Mucosa of stomach (tissue), 1 donor: Measurements from ENCODE around the gene SERPINE1.
"Not testable (repeated sequence)": the region's sequence is repeated elsewhere in the genome, so short reads cannot be mapped to it uniquely, and the experiment has no call there.

Experiments
- H3K27me3 ChIP-seq: one replicate; pipeline ENCODE4 v1.7.0; 2013; ENCODE audit warnings: mild to moderate bottlenecking, low read length; ENCODE audit not compliant: control insufficient read depth, insufficient read depth
- H3K36me3 ChIP-seq: one replicate; pipeline ENCODE4 v1.7.0; 2013; ENCODE audit warnings: low read length; ENCODE audit not compliant: control insufficient read depth, insufficient read depth
- H3K4me1 ChIP-seq: one replicate; pipeline ENCODE4 v1.7.0; 2013; ENCODE audit warnings: mild to moderate bottlenecking, low read length; ENCODE audit not compliant: control insufficient read depth, insufficient read depth
- H3K4me3 ChIP-seq: one replicate; pipeline ENCODE4 v1.7.0; 2013; ENCODE audit warnings: low read length
- H3K9ac ChIP-seq: one replicate; pipeline ENCODE4 v1.7.0; 2013; ENCODE audit warnings: mild to moderate bottlenecking, low read length, moderate library complexity
- H3K9me3 ChIP-seq: one replicate; pipeline ENCODE4 v1.7.0; 2013; ENCODE audit warnings: mild to moderate bottlenecking, low read length, moderate library complexity; ENCODE audit not compliant: control insufficient read depth
- donor health status: Pancreatic carcinoma.

Gene SERPINE1

DNA sequence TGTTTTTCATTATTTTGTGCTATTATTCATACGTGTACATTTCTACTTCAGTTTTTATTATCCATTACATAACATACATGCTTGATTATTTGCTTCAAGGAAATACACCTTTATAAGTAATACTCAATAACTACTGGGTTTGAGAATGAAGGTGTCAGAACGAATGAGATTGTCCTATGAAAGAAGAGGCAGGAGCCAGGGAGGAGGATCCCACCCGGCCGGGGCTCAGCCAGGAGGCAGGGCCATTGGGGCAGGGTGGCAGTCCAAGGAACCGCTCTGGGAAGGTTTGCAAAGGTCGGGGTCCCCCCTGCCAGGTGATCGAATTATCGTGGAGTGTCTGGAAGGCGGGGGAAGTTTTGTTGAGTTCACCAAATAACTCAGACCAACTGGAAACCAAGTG, 32.5 kb upstream of the SERPINE1 start:
- Histone ChIP-seq H3K9me3 (no peaks in the 10 kb centered on the region), H3K27me3 (peaks cover 3% of the 10 kb centered on the region), H3K4me3 (no peak overlapping the region)

DNA sequence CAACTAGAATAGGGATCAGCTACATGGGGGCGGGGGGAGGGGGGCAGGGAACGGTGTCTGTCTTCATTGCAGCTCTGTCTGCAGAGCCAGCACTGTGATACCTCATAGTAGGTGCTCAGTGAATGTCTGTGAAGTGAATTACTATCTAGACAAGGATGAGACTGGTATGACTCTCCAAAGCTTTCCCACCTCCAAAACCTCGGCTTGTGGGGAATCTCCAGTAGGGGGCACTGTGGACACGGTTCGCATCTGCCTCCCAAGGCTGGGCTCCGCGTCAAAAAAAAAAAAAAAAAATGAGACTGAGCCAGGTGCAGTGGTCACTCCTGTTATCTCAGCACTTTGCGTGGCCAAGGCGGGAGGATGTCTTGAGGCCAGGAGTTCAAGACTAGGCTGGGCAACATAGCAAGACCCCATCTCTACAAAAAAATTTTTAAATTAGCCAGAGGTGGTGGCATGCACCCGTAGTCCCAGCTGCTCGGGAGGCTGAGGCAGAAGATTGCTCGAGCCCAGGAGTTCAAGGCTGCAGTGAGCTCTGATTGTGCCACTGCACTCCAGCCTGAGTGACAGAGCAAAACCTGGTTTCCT, 32.0 kb upstream of the SERPINE1 start:
- Histone ChIP-seq H3K27me3 (peaks cover 4% of the 10 kb centered on the region), H3K9ac (no peak overlapping the region)

More for the DNA sequence above, 32.5 kb upstream of the SERPINE1 start:
- H3K4me1 ChIP-seq = peaks cover 10% of the 10 kb centered on the region
- H3K9ac ChIP-seq = no peak overlapping the region
- no peaks in the 10 kb centered on the region for H3K36me3 ChIP-seq

DNA sequence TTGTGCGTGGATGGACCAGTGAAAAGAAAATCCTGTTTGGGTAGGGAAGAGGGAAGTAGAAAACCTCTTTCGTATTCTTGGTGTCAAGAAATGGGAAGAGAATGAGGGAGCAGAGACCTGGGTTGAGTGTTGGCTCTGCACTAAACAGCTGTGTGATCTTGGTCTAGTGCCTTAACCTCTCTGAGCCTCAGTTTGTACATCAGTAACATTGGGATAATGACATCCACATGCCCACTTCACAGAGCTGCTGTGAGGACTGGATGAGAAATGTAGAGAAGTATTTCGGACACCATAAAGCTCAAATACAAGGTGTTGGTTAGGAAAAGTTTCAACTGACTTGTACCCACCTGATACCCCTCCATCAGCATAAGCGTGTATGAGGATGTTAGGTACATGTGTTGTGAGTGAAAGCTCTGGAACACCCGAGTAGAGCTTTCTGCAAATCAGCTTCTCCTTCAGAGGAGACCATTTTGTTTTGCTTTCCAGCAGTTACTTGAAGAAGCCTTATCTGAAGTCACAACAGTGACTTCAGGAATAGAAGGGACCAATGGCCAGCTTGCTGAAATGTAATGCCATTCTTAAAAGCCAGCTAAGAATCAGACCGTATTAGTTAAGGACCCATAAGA, 30.5 kb upstream of the SERPINE1 start:
- Histone ChIP-seq H3K36me3 (no peaks in the 10 kb centered on the region), H3K27me3 (peaks cover 4% of the 10 kb centered on the region), H3K4me1 (peaks cover 21% of the 10 kb centered on the region), H3K4me3 (no peak overlapping the region), H3K9me3 (no peaks in the 10 kb centered on the region), H3K9ac (no peak overlapping the region)

More for the DNA sequence above, 32.0 kb upstream of the SERPINE1 start:
- no peaks in the 10 kb centered on the region for H3K36me3 ChIP-seq
- peaks cover 14% of the 10 kb centered on the region for H3K4me1 ChIP-seq
- H3K4me3 ChIP-seq = no peak overlapping the region
- H3K9me3 ChIP-seq = no peaks in the 10 kb centered on the region

DNA sequence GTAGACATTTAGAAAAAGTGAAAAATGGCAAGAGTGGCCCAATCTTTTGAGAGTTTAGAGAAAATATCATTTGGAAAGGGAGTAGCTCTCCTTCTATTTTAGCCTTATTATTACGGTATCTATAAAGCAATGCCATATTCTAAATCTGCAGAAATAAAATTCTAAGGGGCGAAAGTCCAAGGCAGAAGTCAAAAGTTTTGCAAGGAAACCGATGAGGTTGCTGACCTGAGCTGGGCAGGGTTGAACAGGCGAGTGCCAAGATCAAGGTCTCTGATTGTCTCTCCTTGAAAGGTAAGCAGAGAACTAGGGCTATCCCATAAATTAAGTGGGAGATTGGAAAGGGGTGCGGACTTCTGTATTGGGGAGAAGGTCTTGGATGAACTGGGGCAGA, 30.0 kb upstream of the SERPINE1 start:
- Histone ChIP-seq H3K4me3 (no peak overlapping the region), H3K9ac (no peak overlapping the region)

DNA sequence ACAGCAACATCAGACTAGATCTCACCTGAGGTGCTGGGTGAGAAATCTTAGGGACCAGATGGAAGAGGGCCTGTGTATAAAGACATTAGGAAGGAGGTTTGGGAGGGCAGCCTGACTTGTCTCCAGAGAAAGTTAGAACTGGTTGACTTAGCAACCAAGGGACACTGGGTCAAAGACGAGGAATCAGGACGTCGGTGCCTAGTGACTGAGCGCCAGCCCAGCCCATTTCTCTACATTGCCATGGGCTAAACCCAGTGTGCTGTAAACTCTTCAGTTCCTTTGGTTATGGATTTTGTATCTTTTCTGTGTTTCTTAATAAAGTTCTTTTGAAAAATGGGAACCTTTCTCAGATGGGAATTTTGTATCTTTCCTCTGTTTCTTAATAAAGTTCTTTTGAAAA, 29.3 kb upstream of the SERPINE1 start:
- Histone ChIP-seq H3K4me3 (no peak overlapping the region), H3K4me1 (peaks cover 23% of the 10 kb centered on the region), H3K9me3 (no peaks in the 10 kb centered on the region), H3K36me3 (no peaks in the 10 kb centered on the region), H3K9ac (no peak overlapping the region), H3K27me3 (peaks cover 4% of the 10 kb centered on the region)

More for the DNA sequence above, 30.0 kb upstream of the SERPINE1 start:
- H3K4me1 ChIP-seq = peaks cover 21% of the 10 kb centered on the region
- H3K36me3 ChIP-seq = no peaks in the 10 kb centered on the region
- peaks cover 4% of the 10 kb centered on the region for H3K27me3 ChIP-seq
- H3K9me3 ChIP-seq = no peaks in the 10 kb centered on the region

DNA sequence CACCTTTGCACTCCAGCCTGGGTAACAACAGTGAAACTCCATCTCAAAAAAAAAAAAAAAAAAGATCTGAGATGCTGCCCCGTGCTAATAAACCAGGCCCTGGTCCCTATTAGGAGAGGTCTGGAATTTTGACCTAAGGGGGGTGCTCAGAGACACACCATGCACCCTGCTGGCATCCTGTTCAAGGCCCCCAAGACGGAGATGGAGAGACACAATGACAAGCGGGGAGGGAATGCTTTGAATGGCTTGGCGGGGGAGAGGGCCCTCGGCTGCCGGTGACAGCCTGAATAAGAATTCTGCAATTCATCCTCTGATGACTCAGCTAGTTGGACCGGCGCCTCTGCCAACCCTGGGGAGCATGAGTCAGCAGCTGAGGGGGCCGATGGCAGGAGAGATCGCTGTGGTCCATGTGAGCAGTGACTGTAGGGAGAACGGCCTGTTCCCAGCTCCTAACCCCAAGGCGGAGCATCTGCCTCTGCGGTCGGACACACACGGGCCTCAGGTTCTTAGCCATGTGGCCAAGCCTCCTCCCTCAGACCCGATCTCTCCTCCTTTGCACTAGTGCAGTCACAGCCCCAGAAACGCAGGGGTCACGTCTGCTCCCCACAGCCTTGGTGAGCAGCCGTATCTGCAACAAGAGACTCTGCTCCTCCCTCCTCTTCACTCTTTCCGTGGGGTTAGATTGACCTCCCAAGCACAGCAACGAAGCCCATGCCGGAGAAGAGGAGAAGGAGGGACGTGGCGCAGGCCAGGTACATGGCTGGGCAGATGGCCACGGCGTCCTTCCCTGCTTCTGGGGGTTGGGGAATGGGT, 26.7 kb upstream of the SERPINE1 start:
- H3K4me1 ChIP-seq = peaks cover 33% of the 10 kb centered on the region
- H3K4me3 ChIP-seq = no peak overlapping the region
- H3K36me3 ChIP-seq = no peaks in the 10 kb centered on the region
- H3K27me3 ChIP-seq = peaks cover 4% of the 10 kb centered on the region
- no peaks in the 10 kb centered on the region for H3K9me3 ChIP-seq
- H3K9ac ChIP-seq = no peak overlapping the region

DNA sequence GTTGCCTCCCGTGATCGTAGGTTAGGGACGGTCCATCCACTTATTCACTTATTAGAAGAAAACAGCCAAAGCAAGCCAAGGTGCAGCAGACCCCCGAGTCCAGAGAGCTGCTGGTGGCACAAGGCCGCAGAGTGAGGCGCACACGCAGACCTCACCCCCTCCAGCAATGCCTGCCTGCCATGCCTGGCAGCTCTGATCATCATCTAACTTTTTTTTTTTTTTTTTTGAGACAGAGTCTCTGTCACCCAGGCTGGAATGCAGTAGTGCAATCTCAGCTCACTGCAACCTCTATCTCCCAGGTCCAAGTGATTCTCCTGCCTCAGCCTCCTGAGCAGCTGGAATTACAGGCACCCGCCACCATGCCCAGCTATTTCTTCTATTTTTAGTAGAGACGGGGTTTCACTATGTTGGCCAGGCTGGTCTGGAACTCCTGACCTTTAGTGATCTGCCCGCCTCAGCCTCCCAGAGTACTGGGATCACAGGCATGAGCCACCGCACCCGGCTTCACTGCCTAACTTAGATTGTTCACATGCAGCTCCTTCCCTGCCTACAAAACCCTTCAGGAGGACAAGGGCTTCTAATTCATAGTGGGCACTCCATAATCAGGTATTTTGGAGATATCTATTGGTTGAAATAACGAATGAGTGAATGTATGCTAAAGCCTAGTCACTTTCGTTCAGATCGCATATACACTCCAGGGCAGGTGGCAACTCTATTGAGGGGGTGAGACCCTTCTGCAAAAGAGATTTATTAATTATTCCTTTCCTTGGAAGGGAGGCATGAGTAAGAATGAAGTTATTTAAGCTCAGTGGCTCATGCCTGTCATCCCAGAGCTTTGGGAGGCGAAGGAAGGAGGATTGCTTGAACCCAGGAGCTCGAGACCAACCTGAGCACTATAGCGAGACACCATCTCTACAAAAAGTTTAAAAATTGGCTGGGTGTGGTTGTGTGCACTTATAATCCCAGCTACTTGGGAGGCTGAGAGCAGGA, 25.8 kb upstream of the SERPINE1 start:
- Histone ChIP-seq H3K27me3 (peaks cover 4% of the 10 kb centered on the region), H3K4me3 (no peak overlapping the region), H3K9ac (no peak overlapping the region), H3K36me3 (no peaks in the 10 kb centered on the region), H3K4me1 (peaks cover 33% of the 10 kb centered on the region), H3K9me3 (no peaks in the 10 kb centered on the region)

DNA sequence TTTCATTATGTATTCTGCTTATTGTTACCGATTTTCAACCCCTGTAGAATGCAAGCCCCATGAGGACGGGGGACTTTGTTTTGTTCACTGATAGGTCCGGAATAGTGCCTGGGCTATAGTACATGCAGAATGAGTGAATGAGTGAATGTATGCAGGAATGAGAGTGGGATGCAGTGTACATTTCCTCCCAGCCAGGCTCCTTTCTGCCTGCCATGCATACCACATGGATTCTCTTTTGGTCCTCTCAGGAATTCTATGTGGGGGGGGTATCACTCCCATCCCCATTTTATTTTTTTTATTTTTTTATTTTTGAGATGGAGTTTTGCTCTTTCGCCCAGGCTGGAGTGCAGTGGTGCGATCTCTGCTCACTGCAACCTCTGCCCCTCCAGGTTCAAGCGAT, 24.9 kb upstream of the SERPINE1 start:
- Histone ChIP-seq H3K9ac (no peak overlapping the region), H3K27me3 (peaks cover 4% of the 10 kb centered on the region), H3K36me3 (no peaks in the 10 kb centered on the region), H3K9me3 (no peaks in the 10 kb centered on the region), H3K4me3 (no peak overlapping the region), H3K4me1 (peaks cover 33% of the 10 kb centered on the region)

DNA sequence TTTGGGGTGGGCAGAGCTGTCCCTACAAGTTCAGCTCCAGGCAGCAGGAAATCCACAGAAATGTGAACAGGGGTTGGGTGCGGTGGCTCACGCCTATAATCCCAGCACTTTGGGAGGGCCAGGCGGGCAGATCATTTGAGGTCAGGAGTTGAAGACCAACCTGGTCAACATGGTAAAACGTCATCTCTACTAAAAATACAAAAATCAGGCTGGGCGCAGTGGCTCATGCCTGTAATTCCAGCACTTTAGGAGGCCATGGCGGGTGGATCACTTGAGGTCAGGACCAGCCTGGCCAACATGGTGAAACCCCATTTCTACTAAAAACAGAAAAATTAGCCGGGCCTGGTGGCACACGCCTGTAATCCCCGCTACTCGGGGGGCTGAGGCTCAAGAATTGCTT, 23.2 kb upstream of the SERPINE1 start:
- not testable (repeated sequence) for H3K4me3 ChIP-seq, H3K9ac ChIP-seq, H3K27me3 ChIP-seq, H3K9me3 ChIP-seq, H3K36me3 ChIP-seq
- peaks cover 33% of the 10 kb centered on the region for H3K4me1 ChIP-seq

DNA sequence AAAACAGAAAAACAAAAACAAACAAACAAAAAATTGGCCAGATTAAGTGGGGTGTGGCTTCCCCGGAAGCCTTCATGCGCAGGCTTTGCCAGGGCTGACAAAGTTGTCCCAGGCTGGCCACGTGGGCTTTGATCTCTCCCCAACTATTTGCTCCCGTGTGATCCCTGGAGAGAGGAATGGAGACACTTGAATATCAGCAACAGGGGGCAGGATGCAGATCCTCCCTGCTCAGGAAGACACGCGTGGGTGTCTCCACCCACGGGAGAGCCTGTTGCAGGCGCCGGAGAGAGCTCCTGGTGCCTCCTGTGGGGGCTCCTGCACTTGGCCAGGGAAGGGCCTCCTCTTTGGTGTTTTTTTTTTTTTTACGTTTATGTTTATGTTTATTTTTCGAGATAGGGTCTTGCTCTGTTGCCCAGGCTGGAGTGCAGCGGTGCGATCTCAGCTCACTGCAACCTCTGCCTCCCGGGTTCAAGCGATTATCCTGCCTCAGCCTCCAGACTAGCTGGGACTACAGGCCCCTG, 22.7 kb upstream of the SERPINE1 start:
- no peaks in the 10 kb centered on the region for H3K9me3 ChIP-seq
- H3K9ac ChIP-seq = no peak overlapping the region
- H3K27me3 ChIP-seq = peaks cover 2% of the 10 kb centered on the region
- H3K4me1 ChIP-seq = peaks cover 32% of the 10 kb centered on the region
- H3K36me3 ChIP-seq = no peaks in the 10 kb centered on the region
- H3K4me3 ChIP-seq = no peak overlapping the region

DNA sequence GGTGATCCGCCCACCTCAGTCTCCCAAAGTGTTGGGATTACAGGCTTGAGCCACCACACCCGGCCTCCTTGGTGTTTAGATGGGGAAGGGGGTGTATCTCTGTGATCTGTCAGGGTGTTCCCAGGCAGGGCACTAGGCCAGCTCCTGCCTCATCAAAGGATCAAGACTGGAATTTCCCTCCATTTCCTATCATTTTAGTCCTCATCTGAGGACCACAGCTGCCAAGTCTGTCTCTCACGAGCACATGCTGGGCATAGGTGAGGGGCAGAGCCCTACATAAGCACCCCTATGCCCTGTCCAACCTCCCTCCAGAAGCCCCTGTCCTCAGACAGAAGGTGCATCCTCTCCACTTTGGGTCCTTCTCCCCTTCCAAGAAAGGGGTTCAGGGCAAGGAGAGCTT, 22.1 kb upstream of the SERPINE1 start:
- no peaks in the 10 kb centered on the region for H3K36me3 ChIP-seq
- H3K9ac ChIP-seq = no peak overlapping the region
- H3K9me3 ChIP-seq = no peaks in the 10 kb centered on the region
- H3K27me3 ChIP-seq = no peaks in the 10 kb centered on the region
- H3K4me1 ChIP-seq = peaks cover 27% of the 10 kb centered on the region
- H3K4me3 ChIP-seq = no peak overlapping the region
